Peyer's patch (tissue), 4 donors: ENCODE measurements around the gene PNMA5. TPM values are rescaled to one million over a fixed set of nuclear protein-coding genes. Genes with fewer than 3 reads are reported as not detected.
"Not testable (repeated sequence)": the region's sequence is repeated elsewhere in the genome, so short reads cannot be mapped to it uniquely, and the experiment has no call there.

ENCODE experiments used
- DNase-seq, 3 donors: peaks; one replicate each; pipeline ENCODE4 v3.0.0-alpha.2; 2017 to 2019
- H3K27ac ChIP-seq, 4 donors: fragments of 200-600 bp; sonication (generic); one replicate each; pipeline ENCODE4 v1.5.1; 2016 to 2019
- H3K27me3 ChIP-seq, 2 donors: fragments of 200-600 bp; sonication (generic); one replicate each; pipeline ENCODE4 v1.5.1; 2019
- H3K36me3 ChIP-seq, 3 donors: fragments of 200-600 bp; sonication (generic); one replicate each; pipeline ENCODE4 v1.5.1; 2016 to 2019
- H3K4me1 ChIP-seq, 4 donors: fragments of 200-600 bp; sonication (generic); one replicate each; pipeline ENCODE4 v1.5.1; 2016 to 2019
- H3K4me3 ChIP-seq, 4 donors: fragments of 200-600 bp; sonication (generic); 1 replicate in 3 of 4; 2 replicates in 1 of 4; pipeline ENCODE4 v1.5.1; 2016 to 2019; ENCODE audit warnings: mild to moderate bottlenecking in 1 of 4
- H3K9me3 ChIP-seq, 4 donors: fragments of 200-600 bp; sonication (generic); one replicate each; pipeline ENCODE4 v1.5.1; 2016 to 2019; ENCODE audit warnings: mild to moderate bottlenecking in 1 of 4
- CTCF ChIP-seq, 6 experiments: fragments of 450-650 bp in 4 of 6; fragments of 200-600 bp in 2 of 6; sonication (generic) in 1 of 6; IDR thresholded peaks; one replicate each; pipeline ENCODE4 v1.5.1; 2017 to 2019; ENCODE audit warnings: antibody characterized with exemption in 6 of 6, mild to moderate bottlenecking in 3 of 6, moderate library complexity in 1 of 6
- POLR2A ChIP-seq, 2 donors: fragments of 450-650 bp; IDR thresholded peaks; one replicate each; pipeline ENCODE4 v1.5.1; 2017; ENCODE audit warnings: antibody characterized with exemption in 2 of 2, mild to moderate bottlenecking in 2 of 2, moderate library complexity in 2 of 2
- total RNA-seq, 4 donors: library from RNA; depleted of rRNA; stranded (reverse); fragments of >200 nt; gene quantifications; one replicate each; pipeline ENCODE4 v1.1.0, GENCODE V29; 2016

Gene PNMA5
- total RNA-seq, 4 donors from 2014 or later: not detected

GRCh38 chrX:153019166-153019565 lies 25.2 kb upstream of the PNMA5 start:
- DNase-seq: no peak
- Histone ChIP-seq H3K27ac (no peak overlapping the region), H3K9me3 (no peaks in the 10 kb centered on the region), H3K27me3 (no peaks in the 10 kb centered on the region), H3K4me3 (no peak overlapping the region), H3K36me3 (no peaks in the 10 kb centered on the region), H3K4me1 (no peaks in the 10 kb centered on the region)
- TF ChIP-seq POLR2A (IDR thresholded peaks at IDR 0.05) (no peak), CTCF (IDR thresholded peaks at IDR 0.05) (no peak)

- H3K4me1 ChIP-seq, H3K27me3 ChIP-seq, DNase-seq, H3K27ac ChIP-seq, H3K36me3 ChIP-seq, H3K9me3 ChIP-seq, H3K4me3 ChIP-seq: not testable (repeated sequence)
These were observed 23.3 kb upstream of the PNMA5 start for GRCh38 chrX:153017174-153017573.

- H3K27me3 ChIP-seq: no peaks in the 10 kb centered on the region
- DNase-seq: no peak
- no peaks in the 10 kb centered on the region for H3K36me3 ChIP-seq
- H3K4me3 ChIP-seq: no peak overlapping the region
- no peaks in the 10 kb centered on the region for H3K9me3 ChIP-seq
- TF ChIP-seq CTCF (IDR thresholded peaks at IDR 0.05): no peak
- TF ChIP-seq POLR2A (IDR thresholded peaks at IDR 0.05): no peak
- H3K4me1 ChIP-seq: no peaks in the 10 kb centered on the region
- H3K27ac ChIP-seq: no peak overlapping the region
These were observed 10.9 kb upstream of the PNMA5 start for GRCh38 chrX:153004780-153005179.

GRCh38 chrX:153003981-153004380 lies 10.1 kb upstream of the PNMA5 start:
- Histone ChIP-seq H3K4me1 (no peaks in the 10 kb centered on the region), H3K27ac (no peak overlapping the region), H3K4me3 (no peak overlapping the region), H3K27me3 (no peaks in the 10 kb centered on the region), H3K9me3 (no peaks in the 10 kb centered on the region), H3K36me3 (no peaks in the 10 kb centered on the region)
- TF ChIP-seq POLR2A (IDR thresholded peaks at IDR 0.05): no peak
- DNase-seq: no peak

GRCh38 chrX:153002182-153002581 lies 8.3 kb upstream of the PNMA5 start:
- DNase-seq, H3K9me3 ChIP-seq, H3K27ac ChIP-seq, H3K27me3 ChIP-seq, H3K4me3 ChIP-seq, H3K4me1 ChIP-seq, H3K36me3 ChIP-seq: not testable (repeated sequence)

GRCh38 chrX:152997337-152997736 lies 3.4 kb upstream of the PNMA5 start:
- H3K4me1 ChIP-seq: no peaks in the 10 kb centered on the region
- H3K27ac ChIP-seq: no peak overlapping the region
- DNase-seq: no peak
- H3K36me3 ChIP-seq: no peaks in the 10 kb centered on the region
- TF ChIP-seq POLR2A (IDR thresholded peaks at IDR 0.05) (no peak), CTCF (IDR thresholded peaks at IDR 0.05) (no peak)
- no peaks in the 10 kb centered on the region for H3K27me3 ChIP-seq
- no peak overlapping the region for H3K4me3 ChIP-seq
- no peaks in the 10 kb centered on the region for H3K9me3 ChIP-seq

GRCh38 chrX:152992115-152992514 lies 1.8 kb downstream of the PNMA5 start:
- DNase-seq: no peak
- H3K36me3 ChIP-seq: no peaks in the 10 kb centered on the region
- TF ChIP-seq CTCF (IDR thresholded peaks at IDR 0.05) (no peak), POLR2A (IDR thresholded peaks at IDR 0.05) (no peak)

More at GRCh38 chrX:152992115-152992514, 1.8 kb downstream of the PNMA5 start:
- Histone ChIP-seq H3K4me3 (no peak overlapping the region), H3K4me1 (no peaks in the 10 kb centered on the region), H3K9me3 (no peaks in the 10 kb centered on the region), H3K27ac (no peak overlapping the region), H3K27me3 (no peaks in the 10 kb centered on the region)
